ENCODE results near the gene CERS6.

CERS6 gene

DNA sequence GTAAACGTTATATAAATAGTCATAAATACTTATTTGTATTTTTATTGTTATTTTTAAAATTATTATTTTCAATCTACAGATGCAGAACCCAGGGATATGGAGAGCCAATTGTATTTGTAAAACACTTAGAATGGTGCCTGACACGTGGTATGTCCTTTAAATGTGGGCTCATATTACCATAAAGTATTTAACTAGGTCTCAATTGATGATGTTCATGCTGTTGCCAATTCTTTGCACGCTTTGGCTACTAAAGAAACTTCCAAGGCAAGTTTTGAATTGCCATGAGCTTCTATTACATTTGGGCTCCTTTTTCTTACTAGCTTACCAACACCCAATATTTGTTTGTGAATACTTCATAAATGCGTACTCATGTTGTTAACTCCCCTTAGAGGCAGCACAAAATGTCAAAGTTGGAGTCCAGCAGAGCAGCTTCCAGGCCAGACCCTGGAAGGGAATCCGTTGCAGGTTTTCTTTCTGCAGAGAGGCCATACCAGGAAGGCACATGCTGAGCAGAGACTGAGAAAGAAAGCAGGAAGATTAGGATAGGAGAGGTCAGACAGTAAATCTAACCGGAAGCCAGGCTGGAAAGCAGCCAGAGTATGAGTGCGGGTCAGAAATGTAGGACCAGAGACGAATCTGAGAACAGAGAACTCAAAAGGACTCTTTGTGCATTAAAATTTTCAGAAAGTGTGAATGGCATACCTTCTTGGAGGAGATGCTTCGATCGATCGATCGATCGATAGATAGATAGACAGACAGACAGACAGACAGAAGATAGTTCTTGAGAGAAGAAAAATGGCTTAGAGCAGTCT, 342.2 kb downstream of the CERS6 start:
- H3K27me3 Mint-ChIP-seq, result peaks cover 18% of the 10 kb centered on the region in 2 donors
- no peaks in the 10 kb centered on the region for H3K9me3 Mint-ChIP-seq
- H3K4me3 Mint-ChIP-seq, result no peak overlapping the region
- H3K4me1 Mint-ChIP-seq (ENCODE audit: low read depth in 2 of 2), result no peaks in the 10 kb centered on the region
- DNase-seq (no peak), ATAC-seq (replicated peaks) (no peak)
- no peak overlapping the region for H3K27ac Mint-ChIP-seq
- H3K36me3 Mint-ChIP-seq (ENCODE audit: insufficient read depth), result peaks cover 2% of the 10 kb centered on the region

DNA sequence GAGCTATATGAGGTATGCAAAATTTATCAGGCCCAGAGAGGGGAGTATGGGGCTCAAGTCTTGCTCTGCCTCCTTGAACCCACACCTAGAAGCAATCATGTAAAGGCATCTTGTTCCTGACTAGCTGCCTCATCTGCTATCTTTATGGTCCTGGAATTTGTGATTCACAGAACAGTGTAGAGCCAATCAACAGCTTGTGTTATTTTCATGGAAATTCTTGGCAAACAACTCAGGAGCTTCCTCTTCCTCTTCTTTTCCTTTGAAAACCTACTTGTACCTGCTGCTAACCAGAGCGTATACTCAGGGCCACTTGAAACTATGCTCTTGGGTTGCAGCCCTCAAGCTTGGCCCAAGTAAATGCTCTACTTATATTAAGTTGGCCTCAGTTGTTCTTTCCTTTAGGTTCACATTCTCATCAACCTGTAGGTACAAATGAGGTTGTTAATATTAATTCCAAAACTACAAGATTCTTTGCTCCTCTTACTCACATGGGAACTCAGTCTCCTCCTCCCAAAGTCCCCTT, 342.9 kb downstream of the CERS6 start:
- Mint-ChIP-seq H3K4me1 (ENCODE audit: low read depth in 2 of 2) (no peaks in the 10 kb centered on the region), H3K9me3 (no peaks in the 10 kb centered on the region), H3K36me3 (ENCODE audit: insufficient read depth) (peaks cover 2% of the 10 kb centered on the region), H3K27me3 (peaks cover 14 to 18% of the 10 kb centered on the region in 2 donors), H3K4me3 (no peak overlapping the region), H3K27ac (no peak overlapping the region)
- no peak for ATAC-seq (replicated peaks)
- no peak for DNase-seq

DNA sequence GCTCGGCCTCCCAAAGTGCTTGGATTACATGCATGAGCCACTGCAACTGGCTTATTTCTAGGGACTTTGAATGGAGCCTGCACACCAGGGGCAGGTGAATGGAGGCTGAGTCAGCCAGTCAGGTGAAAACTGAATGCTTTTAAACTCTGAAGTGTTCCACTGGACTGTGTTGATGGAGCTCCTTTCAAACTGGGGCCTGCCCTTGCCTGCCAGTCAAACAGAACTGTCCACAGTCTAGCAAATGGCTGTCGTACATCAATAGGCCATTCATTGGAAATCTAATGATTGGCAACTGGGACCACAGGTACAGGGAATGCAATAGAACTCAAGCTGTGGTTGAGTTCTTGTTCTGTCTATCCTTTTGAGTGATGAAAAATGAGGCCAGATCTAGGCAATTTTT, 345.4 kb downstream of the CERS6 start:
- Mint-ChIP-seq H3K27me3 (peaks cover 7 to 18% of the 10 kb centered on the region in 2 donors), H3K9me3 (no peaks in the 10 kb centered on the region), H3K4me3 (no peak overlapping the region), H3K4me1 (ENCODE audit: low read depth in 2 of 2) (no peaks in the 10 kb centered on the region), H3K27ac (no peak overlapping the region), H3K36me3 (ENCODE audit: insufficient read depth) (peaks cover 2% of the 10 kb centered on the region)
- no peak for DNase-seq
- ATAC-seq (replicated peaks), result no peak

DNA sequence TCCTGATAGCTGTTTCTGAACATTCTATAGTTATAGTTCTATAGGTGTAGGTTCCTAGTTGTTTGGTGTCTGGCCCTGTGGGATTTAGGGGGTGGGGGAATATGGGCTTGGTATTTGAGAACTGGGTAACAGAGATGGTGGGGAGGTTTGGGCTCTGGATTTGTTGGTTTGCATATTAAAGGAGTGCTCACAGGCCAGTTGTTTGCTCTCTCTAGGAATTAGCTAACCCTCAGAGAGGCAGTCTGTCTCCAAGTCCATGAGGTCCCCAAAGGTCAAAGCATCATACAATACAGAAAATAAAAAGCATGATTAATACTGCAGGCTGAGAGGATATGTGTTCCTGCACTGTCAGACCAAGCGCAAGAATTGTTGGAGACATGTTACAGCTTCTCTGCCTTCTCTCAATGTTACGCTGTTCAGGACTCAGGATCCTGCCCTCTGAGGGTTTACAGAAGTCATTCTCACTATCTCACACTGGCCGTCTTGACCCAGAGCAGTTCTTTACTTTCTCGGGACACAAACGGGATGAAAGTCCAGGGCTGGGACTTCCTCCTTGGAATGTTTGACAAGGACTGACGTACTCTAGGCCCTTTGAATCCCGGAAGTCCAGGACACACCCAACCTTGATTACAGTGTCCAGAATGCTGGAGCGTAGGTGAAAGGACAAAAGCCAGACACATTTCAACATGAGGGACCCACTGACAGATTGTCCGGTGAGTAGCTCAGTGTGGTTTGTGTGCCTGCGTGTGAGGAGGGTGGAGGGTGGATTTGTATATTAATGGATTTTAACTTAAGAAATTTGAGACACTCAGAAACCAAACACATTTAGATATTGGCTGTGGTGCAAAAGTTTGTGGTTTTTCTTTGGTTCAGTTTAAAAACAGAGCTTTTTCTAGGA, 346.1 kb downstream of the CERS6 start, which contains the start of gene NOSTRIN:
Gene NOSTRIN (plus strand): TSS at position 677 of the 898 bp plus-strand sequence. CDS start 10 bp downstream, at position 687.
- ATAC-seq (replicated peaks), result no peak
- H3K27ac Mint-ChIP-seq, result no peak within 1 kb of the TSS
- H3K9me3 Mint-ChIP-seq, result no peaks in the 10 kb centered on the region
- no peaks in the 10 kb centered on the region for H3K4me1 Mint-ChIP-seq (ENCODE audit: low read depth in 2 of 2)
- DNase-seq, result no peak
- no peak within 1 kb of the TSS for H3K4me3 Mint-ChIP-seq
- peaks cover 2% of the 10 kb centered on the region for H3K36me3 Mint-ChIP-seq (ENCODE audit: insufficient read depth)
- peaks cover 4 to 18% of the 10 kb centered on the region in 2 donors for H3K27me3 Mint-ChIP-seq

DNA sequence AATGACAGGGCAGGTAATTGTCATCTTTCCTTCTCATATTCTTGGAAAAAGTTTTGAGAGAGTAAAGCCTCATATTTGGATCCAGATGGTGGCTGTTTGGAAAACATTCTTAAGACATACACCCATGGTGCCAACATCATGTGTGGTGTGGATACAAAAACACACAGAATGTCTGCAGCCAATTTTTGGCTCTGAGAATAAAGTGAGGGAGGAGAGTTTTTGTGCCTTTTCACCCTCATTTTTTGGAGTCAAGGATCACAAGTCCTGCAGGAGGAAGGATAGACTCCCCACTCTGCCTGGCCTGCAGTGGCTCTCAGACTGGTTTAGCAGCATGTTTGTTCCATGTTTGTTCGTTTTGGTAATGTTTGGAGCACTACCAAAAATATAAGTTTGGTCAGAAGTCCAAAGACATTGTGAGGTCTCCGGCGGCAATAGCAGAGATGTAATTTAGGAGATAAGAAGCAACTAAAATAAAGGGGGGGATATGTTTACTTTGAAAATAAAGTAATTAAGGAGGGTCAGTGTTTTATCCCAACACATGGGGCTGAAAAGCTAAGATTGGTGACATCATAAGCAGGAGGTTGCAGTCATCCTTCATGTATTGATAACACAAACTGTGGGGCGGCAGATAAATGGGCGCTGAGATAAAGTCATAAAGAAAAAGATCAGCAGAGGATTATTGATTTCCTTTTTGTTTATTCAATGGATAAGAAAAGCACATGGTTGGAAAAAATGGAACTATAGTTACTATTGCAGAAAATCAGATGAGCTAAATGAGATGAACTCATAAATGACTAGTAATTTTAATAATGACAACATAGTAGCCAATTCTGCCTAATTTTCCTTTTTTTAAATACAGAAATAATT, 347.0 kb downstream of the CERS6 start:
- peaks cover 2% of the 10 kb centered on the region for H3K36me3 Mint-ChIP-seq (ENCODE audit: insufficient read depth)
- DNase-seq (no peak), ATAC-seq (replicated peaks) (no peak)
- no peaks in the 10 kb centered on the region for H3K9me3 Mint-ChIP-seq
- no peak overlapping the region for H3K4me3 Mint-ChIP-seq
- H3K4me1 Mint-ChIP-seq (ENCODE audit: low read depth in 2 of 2), result no peaks in the 10 kb centered on the region
- H3K27me3 Mint-ChIP-seq, result peaks cover 4 to 18% of the 10 kb centered on the region in 2 donors
- H3K27ac Mint-ChIP-seq, result no peak overlapping the region

DNA sequence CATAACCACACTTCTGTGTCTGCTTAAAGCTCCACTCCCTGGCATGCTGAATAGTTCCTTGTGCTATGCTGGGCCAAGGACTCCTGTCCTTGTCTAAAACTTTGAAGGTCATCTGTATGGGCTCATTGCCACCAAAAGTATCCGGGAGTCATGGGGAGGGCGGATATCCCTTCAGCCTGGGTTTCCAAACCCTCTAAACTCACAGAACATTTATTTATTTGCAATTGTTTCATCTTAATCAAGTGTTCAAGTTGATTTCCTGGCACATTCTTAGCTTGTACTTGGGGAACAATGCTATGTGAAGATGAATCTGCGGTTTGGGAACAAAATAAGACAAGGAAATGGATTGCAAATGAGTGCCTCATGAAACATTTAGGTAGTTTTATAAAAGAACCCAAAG, 348.1 kb downstream of the CERS6 start:
- Mint-ChIP-seq H3K36me3 (ENCODE audit: insufficient read depth) (peaks cover 2% of the 10 kb centered on the region), H3K4me3 (no peak overlapping the region), H3K4me1 (ENCODE audit: low read depth in 2 of 2) (no peaks in the 10 kb centered on the region), H3K27me3 (peaks cover 4 to 15% of the 10 kb centered on the region in 2 donors), H3K9me3 (no peaks in the 10 kb centered on the region), H3K27ac (no peak overlapping the region)
- no peak for DNase-seq
- ATAC-seq (replicated peaks), result no peak

DNA sequence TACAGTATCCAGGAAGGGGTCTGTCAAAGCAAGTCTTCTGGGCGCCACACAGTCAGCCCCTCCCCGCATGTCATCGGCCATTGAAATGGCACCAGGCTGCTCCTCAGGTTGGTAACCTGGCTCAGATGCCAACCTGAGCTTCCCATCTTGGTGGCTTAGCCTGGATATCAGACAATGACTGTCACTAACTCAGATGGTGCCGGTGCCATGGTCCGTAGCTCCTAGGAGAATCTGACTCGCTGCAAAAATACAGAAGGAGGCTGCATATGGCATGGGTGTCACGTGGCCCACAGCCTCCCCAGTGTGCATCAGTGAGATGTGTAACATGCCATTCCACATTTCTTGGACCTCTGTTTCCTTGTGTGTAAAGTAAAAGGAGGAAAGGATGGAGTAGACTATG, 349.5 kb downstream of the CERS6 start:
- Mint-ChIP-seq H3K4me1 (ENCODE audit: low read depth in 2 of 2) (no peaks in the 10 kb centered on the region), H3K36me3 (ENCODE audit: insufficient read depth) (no peaks in the 10 kb centered on the region)

DNA sequence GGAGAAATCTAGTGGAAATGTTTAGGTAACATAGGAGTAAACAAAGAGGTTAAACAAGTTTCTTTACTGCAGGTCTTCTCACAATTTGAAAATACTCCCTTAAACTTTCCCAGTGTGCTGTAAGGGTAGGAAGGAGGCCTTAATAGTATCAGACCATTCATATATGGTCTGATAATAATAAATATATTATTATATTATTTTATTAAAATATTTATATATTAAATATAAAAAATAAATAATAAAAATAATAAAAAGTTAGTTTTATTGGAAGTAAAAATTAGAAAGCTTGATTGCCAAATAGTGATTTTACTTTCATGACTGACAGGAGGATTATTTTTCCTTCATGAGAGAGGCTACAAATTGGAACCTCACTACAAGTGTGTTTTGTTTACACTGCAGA, 353.5 kb downstream of the CERS6 start:
- Mint-ChIP-seq H3K27ac (no peak overlapping the region), H3K36me3 (ENCODE audit: insufficient read depth) (no peaks in the 10 kb centered on the region), H3K27me3 (no peaks in the 10 kb centered on the region), H3K9me3 (no peaks in the 10 kb centered on the region), H3K4me1 (ENCODE audit: low read depth in 2 of 2) (no peaks in the 10 kb centered on the region), H3K4me3 (no peak overlapping the region)
- no peak for ATAC-seq (replicated peaks)
- no peak for DNase-seq

More for the DNA sequence above, 349.5 kb downstream of the CERS6 start:
- Mint-ChIP-seq H3K27me3 (peaks cover 0 to 1% of the 10 kb centered on the region in 2 donors), H3K27ac (no peak overlapping the region), H3K9me3 (no peaks in the 10 kb centered on the region), H3K4me3 (no peak overlapping the region)
- no peak for ATAC-seq (replicated peaks)
- DNase-seq, result no peak

DNA sequence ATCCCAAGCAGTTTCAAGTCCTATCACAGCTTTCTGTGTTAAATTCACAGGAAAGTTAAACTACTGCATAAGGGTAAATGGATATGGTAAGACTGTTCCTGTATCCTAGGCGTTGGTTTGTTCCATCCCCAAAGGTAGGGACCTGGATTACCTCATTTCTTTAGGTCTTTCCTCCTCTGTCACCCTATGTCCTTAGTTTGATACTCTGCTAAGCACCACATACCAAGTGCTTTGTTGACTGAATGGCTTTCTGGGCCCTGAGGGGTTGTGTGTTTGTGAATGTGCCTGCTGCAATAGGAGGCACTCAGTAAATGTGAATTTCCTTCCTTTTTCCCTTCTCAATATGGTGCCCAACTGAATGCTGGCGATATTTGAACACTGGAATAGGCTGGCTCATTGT, 354.2 kb downstream of the CERS6 start:
- H3K4me1 Mint-ChIP-seq (ENCODE audit: low read depth in 2 of 2), result no peaks in the 10 kb centered on the region
- DNase-seq, result no peak
- H3K9me3 Mint-ChIP-seq, result no peaks in the 10 kb centered on the region
- H3K27ac Mint-ChIP-seq, result no peak overlapping the region
- H3K4me3 Mint-ChIP-seq, result no peak overlapping the region
- no peaks in the 10 kb centered on the region for H3K36me3 Mint-ChIP-seq (ENCODE audit: insufficient read depth)
- H3K27me3 Mint-ChIP-seq, result no peaks in the 10 kb centered on the region
- ATAC-seq (replicated peaks), result no peak

DNA sequence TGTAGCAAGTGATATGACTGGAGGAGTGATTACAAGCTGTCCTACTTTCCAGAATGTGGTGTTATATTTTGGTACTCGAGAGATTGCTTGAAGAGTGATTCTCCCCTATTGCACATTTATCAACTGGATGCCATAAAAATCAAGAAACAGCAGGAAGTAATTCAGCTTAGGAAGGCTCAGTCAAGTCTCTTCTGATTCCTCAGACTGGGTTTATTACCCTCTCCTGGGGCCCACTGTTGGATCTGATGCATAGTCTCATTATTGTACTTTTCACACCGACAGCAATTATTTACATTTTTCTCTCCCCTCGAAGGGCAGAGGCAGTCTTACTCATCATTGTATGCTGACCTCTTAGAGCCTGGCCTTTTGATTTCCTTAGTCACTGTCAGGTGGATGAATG, 355.6 kb downstream of the CERS6 start:
- Mint-ChIP-seq H3K27ac (no peak overlapping the region), H3K4me1 (ENCODE audit: low read depth in 2 of 2) (no peaks in the 10 kb centered on the region), H3K27me3 (peaks cover 0 to 8% of the 10 kb centered on the region in 2 donors), H3K9me3 (no peaks in the 10 kb centered on the region), H3K4me3 (no peak overlapping the region), H3K36me3 (ENCODE audit: insufficient read depth) (no peaks in the 10 kb centered on the region)
- ATAC-seq (replicated peaks) (no peak), DNase-seq (no peak)

DNA sequence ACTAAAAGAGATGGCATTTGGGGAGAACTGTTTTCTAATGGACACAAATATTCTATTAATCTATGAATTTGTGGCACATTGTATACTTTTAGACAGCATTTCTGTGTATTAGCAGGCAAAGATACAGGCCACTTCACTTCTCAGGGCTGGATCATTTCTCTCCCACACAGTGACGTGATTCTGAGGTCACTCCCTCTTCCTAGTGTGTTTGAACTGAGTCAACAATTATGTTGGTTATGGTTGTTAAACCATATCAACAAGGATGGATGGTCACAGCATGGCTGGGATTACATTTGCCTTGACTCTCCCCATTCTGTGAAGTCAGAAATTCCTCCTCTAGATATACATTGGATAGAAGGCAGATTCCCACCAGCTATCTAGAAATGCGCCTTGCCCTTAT, 358.0 kb downstream of the CERS6 start:
- H3K27ac Mint-ChIP-seq, result no peak overlapping the region
- H3K27me3 Mint-ChIP-seq, result peaks cover 0 to 11% of the 10 kb centered on the region in 2 donors
- ATAC-seq (replicated peaks), result no peak
- H3K9me3 Mint-ChIP-seq, result no peaks in the 10 kb centered on the region
- H3K4me1 Mint-ChIP-seq (ENCODE audit: low read depth in 2 of 2), result no peaks in the 10 kb centered on the region
- no peaks in the 10 kb centered on the region for H3K36me3 Mint-ChIP-seq (ENCODE audit: insufficient read depth)
- no peak for DNase-seq
- H3K4me3 Mint-ChIP-seq, result no peak overlapping the region

DNA sequence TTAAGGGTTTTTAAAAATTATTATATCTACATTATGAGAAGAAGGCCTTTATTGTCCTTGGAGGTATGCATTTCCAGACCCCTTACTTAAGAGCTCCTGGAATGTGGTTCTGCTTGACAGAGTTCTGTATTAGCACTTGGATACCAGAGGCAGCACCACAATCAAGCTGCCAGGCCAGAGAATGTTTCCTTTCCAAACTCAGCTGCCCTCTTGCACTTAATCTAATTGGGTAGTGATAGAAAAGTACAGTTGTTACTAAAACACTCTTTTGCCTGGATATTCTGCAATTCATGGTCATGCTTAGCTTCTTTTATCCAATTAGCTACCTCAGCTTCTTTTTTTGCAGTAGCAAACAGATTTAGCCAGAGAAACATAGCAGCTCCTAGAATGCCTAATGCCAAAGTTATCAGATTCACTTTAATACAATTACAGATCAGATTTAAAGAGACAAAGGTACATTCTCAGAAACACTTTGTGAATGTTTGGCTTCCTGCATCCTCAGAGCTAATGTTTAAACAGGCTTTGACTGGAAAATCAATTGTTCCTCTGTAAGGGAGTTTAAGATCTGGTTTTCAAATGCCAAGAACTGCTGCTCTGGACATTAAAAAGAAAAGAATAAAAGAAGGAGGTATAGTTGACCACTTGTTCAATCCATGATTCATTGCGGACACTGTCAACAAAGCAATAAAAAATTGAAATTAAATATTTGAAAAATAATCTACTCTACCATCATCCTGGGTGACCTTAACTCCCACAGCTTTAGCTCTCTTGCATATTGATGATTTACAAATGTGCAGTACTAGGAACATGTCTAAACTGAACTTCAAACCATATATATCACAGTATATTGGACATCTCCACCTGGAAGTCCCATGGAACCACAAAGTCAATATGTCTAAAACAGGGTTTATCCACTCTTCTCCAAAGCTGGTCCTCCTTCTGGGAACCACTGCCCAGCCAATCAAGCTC, 359.2 kb downstream of the CERS6 start:
- H3K4me3 Mint-ChIP-seq, result no peak overlapping the region
- peaks cover 0 to 2% of the 10 kb centered on the region in 2 donors for H3K4me1 Mint-ChIP-seq (ENCODE audit: low read depth in 2 of 2)
- DNase-seq, result no peak
- H3K27me3 Mint-ChIP-seq, result peaks cover 0 to 23% of the 10 kb centered on the region in 2 donors
- H3K9me3 Mint-ChIP-seq, result no peaks in the 10 kb centered on the region
- no peak for ATAC-seq (replicated peaks)
- H3K27ac Mint-ChIP-seq, result no peak overlapping the region
- no peaks in the 10 kb centered on the region for H3K36me3 Mint-ChIP-seq (ENCODE audit: insufficient read depth)
